ENCODE results near the gene BCAT1.

GRCh38 chr12:24767016-24767415 is 181.9 kb downstream of the BCAT1 start:
- no peak for TF ChIP-seq POLR2AphosphoS5 (IDR thresholded peaks at IDR 0.05; ENCODE audit: low read depth, low read length)
- TF ChIP-seq POLR2A (IDR thresholded peaks at IDR 0.05; ENCODE audit: low read depth, low read length) = no peak
- no peak for TF ChIP-seq TAF1 (IDR thresholded peaks at IDR 0.05; ENCODE audit: borderline replicate concordance, low read depth, low read length)
